Stimulated activated CD8-positive, alpha-beta memory T cell treated with anti-CD3 and anti-CD28 coated beads, Interleukin-7, amount 100 ng/mL, for 48 hours (primary cell): ENCODE measurements around the gene ZRANB2.

ENCODE experiments used
- DNase-seq, 2 donors: peaks; one replicate each; pipeline ENCODE4 v3.0.0-alpha.2; 2020; ENCODE audit warnings: low read depth in 1 of 2; ENCODE audit errors: extremely low read depth in 1 of 2

The ZRANB2 gene

GRCh38 chr1:71030026-71030425, 50.8 kb downstream of the ZRANB2 start:
- no peak for DNase-seq

- no peak for DNase-seq
These were observed 51.9 kb downstream of the ZRANB2 start for GRCh38 chr1:71028981-71029380.

- DNase-seq, result no peak
These were observed 52.8 kb downstream of the ZRANB2 start for GRCh38 chr1:71027991-71028390.

DNA sequence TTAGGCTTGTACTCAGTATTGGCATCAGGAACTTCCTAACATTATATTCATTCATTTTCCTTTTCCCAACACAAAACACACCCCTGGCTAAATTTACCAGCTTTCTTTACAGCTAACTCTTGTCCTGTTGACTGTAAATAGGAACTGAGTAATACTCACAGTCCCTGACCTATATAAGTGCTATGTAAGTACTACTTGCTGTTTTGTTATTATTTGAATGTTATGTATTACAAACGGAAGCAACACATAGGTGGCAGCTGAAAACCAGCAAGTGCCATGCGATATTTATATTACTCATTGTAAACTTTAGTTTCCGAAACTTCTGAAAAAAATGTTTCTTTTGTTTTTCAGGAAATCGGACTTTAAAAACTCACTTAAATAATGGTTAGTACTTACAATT, 54.7 kb downstream of the ZRANB2 start:
- no peak for DNase-seq

- no peak for DNase-seq
These were observed 57.3 kb downstream of the ZRANB2 start for GRCh38 chr1:71023515-71023914.

DNA sequence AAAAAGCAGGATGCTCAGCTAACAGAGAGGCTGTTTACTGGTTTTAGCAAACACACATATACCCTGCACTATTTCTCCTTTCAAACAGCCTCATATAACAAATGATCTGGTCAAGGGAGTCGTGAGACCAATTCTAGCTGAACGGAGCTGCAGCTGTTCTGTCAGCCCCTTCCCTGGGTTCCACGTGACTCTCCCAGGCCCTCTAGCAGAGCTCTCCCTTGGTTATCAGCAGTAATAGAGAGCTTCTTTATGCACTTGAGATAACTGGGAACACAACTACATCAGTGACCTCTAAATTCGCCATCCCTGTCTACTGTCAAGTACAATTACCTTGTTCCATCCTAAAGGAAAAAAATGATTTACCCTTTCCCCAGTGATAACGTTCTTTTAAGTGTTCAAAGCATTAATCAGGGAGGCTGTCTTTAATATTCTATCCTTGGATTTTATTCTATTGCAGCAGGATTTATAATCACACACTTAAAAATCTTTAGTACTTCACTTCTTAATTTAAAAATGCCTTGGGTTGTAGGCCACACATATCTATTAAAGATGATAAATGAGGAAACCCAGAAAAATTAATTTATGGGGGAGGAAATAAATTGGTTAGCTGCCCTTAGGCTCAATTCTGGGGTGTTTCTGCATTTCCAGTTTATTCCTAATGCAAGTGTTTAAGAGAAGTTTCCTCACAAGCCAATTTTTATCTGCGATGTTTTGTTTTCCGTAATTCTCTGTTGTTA, 61.4 kb downstream of the ZRANB2 start:
- DNase-seq, result no peak

- no peak for DNase-seq
These were observed 62.0 kb downstream of the ZRANB2 start for GRCh38 chr1:71018791-71019190.

DNA sequence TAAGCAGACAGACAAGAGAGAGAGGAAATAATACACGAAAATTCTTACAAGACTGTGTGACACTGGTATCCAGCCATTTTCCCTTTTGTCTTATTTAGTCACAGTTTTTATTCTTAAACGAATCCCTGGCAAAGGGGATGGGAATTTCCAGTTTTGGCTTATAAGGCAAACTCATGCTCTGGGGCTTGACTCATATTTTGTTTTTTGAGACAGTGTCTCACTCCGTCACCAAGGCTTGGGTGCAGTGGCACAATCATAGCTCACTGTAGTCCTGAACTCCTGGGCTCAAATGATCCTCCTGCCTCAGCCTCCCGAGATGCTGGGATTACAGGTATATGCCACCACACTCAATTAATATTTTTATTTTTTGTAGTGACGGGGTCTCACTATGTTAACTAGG, 65.1 kb downstream of the ZRANB2 start:
- DNase-seq, result no peak

GRCh38 chr1:71014178-71014579, 66.7 kb downstream of the ZRANB2 start:
- DNase-seq, result no peak
